Activated CD8-positive, alpha-beta memory T cell treated with anti-CD3 and anti-CD28 coated beads, Interleukin-2, amount 50 U/mL, for 1 hour (primary cell): ENCODE results near the gene RBM20.

ENCODE experiments used
- DNase-seq: peaks from one replicate; pipeline ENCODE4 v3.0.0-alpha.2; 2020; ENCODE audit errors: extremely low read depth

RBM20 gene

GRCh38 chr10:110810625-110811024 is 166.5 kb downstream of the RBM20 start:
- no peak for DNase-seq

GRCh38 chr10:110811791-110812581 is 167.8 kb downstream of the RBM20 start:
- DNase-seq: no peak

GRCh38 chr10:110812583-110812982 is 168.4 kb downstream of the RBM20 start:
- DNase-seq: no peak

- no peak for DNase-seq
Measured at GRCh38 chr10:110813743-110814472, 169.8 kb downstream of the RBM20 start.

GRCh38 chr10:110815354-110816004 is 171.3 kb downstream of the RBM20 start:
- DNase-seq: no peak

GRCh38 chr10:110817614-110818013 is 173.5 kb downstream of the RBM20 start:
- DNase-seq: no peak

- no peak for DNase-seq
Measured at GRCh38 chr10:110818311-110819256, 174.4 kb downstream of the RBM20 start.

GRCh38 chr10:110820321-110820814 is 176.2 kb downstream of the RBM20 start:
- no peak for DNase-seq

GRCh38 chr10:110821508-110821907 is 177.4 kb downstream of the RBM20 start:
- DNase-seq: no peak

- DNase-seq: no peak
Measured at GRCh38 chr10:110822035-110822711, 178.0 kb downstream of the RBM20 start.

GRCh38 chr10:110822712-110823311 is 178.7 kb downstream of the RBM20 start:
- DNase-seq: no peak

GRCh38 chr10:110824152-110824441 is 180.0 kb downstream of the RBM20 start:
- no peak for DNase-seq

GRCh38 chr10:110824660-110825059 is 180.5 kb downstream of the RBM20 start:
- DNase-seq: no peak

GRCh38 chr10:110825508-110825907 is 181.4 kb downstream of the RBM20 start:
- DNase-seq: no peak

- no peak for DNase-seq
Measured at GRCh38 chr10:110827410-110827809, 183.3 kb downstream of the RBM20 start.

- no peak for DNase-seq
Measured at GRCh38 chr10:110827875-110828274, 183.7 kb downstream of the RBM20 start.

GRCh38 chr10:110828525-110828924 is 184.4 kb downstream of the RBM20 start:
- no peak for DNase-seq

- DNase-seq: no peak
Measured at GRCh38 chr10:110829721-110830410, 185.7 kb downstream of the RBM20 start.

- no peak for DNase-seq
Measured at GRCh38 chr10:110833234-110833940, 189.3 kb downstream of the RBM20 start.
